Esophagus squamous epithelium (tissue), 4 donors: ENCODE data around the gene BANP.

Experiments used
- POLR2A ChIP-seq, 4 donors: fragments of 450-650 bp; IDR thresholded peaks; one replicate each; pipeline ENCODE4 v1.6.1; 2017; ENCODE audit warnings: antibody characterized with exemption in 4 of 4, mild to moderate bottlenecking in 4 of 4, moderate library complexity in 3 of 4
- TF ChIP-seq, protein P1 (sequence below), 6 experiments: fragments of 450-650 bp in 4 of 6; fragments of 200-600 bp in 2 of 6; sonication (generic) in 2 of 6; IDR thresholded peaks; one replicate each; pipeline ENCODE4 v1.5.1; 2016 to 2019; ENCODE audit warnings: antibody characterized with exemption in 6 of 6, mild to moderate bottlenecking in 4 of 6, moderate library complexity in 4 of 6

DNA sequence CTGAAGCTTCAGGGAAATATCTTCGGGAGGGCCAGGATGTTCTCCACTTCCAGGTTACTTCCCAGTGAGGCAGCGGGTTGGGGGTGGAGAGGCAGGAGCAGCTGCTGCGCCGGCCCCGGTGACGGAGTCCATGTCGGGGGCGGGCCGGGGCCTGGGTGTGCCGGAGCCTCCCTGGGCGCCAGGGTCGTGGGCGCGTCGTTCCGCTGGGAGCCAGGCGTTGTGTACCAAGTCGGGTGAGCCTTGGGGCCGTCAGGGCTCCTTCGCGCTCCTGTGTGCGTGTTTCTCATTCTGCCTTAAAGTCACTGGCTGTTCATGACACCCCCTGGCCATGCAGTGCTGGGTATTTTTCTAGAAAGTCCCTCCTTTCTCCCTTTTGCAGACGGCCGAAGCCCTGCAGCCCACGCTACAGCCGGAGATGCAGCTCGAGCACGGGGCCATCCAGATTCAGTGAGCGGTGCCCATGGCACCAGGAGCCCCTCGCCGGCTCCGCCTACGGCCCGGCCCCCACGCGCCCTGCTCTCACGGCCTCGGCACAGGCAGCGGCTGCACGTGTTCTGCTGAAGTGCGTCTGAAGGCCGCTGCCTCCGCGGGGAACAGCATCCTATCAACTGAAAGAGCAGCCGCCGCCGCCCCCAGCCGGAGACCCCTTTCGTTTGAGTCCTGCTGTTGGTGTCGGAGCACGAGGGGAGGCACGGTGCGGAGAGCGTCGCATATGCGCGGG is 125.1 kb downstream of the BANP start:
- TF ChIP-seq, protein P1, sequence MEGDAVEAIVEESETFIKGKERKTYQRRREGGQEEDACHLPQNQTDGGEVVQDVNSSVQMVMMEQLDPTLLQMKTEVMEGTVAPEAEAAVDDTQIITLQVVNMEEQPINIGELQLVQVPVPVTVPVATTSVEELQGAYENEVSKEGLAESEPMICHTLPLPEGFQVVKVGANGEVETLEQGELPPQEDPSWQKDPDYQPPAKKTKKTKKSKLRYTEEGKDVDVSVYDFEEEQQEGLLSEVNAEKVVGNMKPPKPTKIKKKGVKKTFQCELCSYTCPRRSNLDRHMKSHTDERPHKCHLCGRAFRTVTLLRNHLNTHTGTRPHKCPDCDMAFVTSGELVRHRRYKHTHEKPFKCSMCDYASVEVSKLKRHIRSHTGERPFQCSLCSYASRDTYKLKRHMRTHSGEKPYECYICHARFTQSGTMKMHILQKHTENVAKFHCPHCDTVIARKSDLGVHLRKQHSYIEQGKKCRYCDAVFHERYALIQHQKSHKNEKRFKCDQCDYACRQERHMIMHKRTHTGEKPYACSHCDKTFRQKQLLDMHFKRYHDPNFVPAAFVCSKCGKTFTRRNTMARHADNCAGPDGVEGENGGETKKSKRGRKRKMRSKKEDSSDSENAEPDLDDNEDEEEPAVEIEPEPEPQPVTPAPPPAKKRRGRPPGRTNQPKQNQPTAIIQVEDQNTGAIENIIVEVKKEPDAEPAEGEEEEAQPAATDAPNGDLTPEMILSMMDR (IDR thresholded peaks at IDR 0.05): no peak
- no peak for TF ChIP-seq POLR2A (IDR thresholded peaks at IDR 0.05)
